Transverse colon (tissue), 4 donors: Measurements from ENCODE around the gene RASAL2.

ENCODE experiments used
- CTCF ChIP-seq, 5 experiments: fragments of 200-600 bp in 3 of 5; fragments of 450-650 bp in 2 of 5; sonication (generic) in 3 of 5; IDR thresholded peaks; 1 replicate in 2 of 5; 2 replicates in 3 of 5; pipeline ENCODE4 v1.5.1; 2016 to 2017; ENCODE audit warnings: antibody characterized with exemption in 5 of 5, inconsistent platforms in 3 of 5, mild to moderate bottlenecking in 2 of 5, moderate library complexity in 1 of 5
- EP300 ChIP-seq: sonication (generic); formaldehyde crosslinking; IDR thresholded peaks from one replicate; pipeline ENCODE4 v1.6.1; 2017; ENCODE audit warnings: antibody characterized with exemption, low read depth
- POLR2AphosphoS5 ChIP-seq, 3 donors: sonication (generic); formaldehyde crosslinking; IDR thresholded peaks; one replicate each; pipeline ENCODE4 v1.6.1; 2016; ENCODE audit warnings: antibody characterized with exemption in 3 of 3

- TF ChIP-seq CTCF (IDR thresholded peaks at IDR 0.05) (no peak), POLR2AphosphoS5 (IDR thresholded peaks at IDR 0.05) (no peak), EP300 (no peak)
Observed at GRCh38 chr1:178472531-178472930, 378.6 kb downstream of the RASAL2 start.
